ENCODE data around the gene CPNE7. TPM values are rescaled to one million over a fixed set of nuclear protein-coding genes. Genes with fewer than 3 reads are reported as not detected.

CPNE7 gene
- total and polyA plus RNA-seq, 9 of the 15 experiments (the other 6 are each of a cell fraction or from before 2014, with no cell fraction given) = 0.30 to 73.4 (median 32.7) TPM

DNA sequence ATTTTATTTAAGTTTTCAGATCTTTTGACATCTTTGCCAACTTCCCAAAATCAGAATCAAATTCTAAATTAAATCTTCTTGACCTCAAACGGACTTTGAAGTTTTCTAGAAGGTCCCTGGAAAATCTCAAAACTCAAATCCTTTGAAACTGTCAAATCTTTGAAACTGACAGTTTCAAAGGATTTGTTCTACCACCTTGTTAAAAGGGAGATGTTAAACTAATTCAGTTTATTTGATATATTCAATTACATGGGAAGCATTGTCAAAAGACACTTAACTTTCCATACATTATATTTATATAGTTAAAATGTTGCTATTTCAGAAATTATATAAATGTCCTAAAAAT, 34.5 kb downstream of the CPNE7 start:
- no peaks in the 10 kb centered on the region for H3K27me3 ChIP-seq (ENCODE audit: control insufficient read depth in 2 of 2, insufficient read depth in 2 of 2, low read length in 2 of 2)
- H3K27ac ChIP-seq (ENCODE audit: extremely low read depth, low read depth, low read length) = no peak overlapping the region
- no peak overlapping the region for H3K9ac ChIP-seq (ENCODE audit: insufficient read depth in 1 of 2, low read depth in 2 of 2, low read length in 2 of 2)
- ChIA-PET CTCF (ENCODE audit: low intra/inter-chr PET ratio) (no interaction called here), POLR2A (no interaction called here)
- intact Hi-C loops (cut with micrococcal nuclease) = no loop called here
- in situ Hi-C loops (cut with MboI) = no loop called here
- no peaks in the 10 kb centered on the region for H3K9me3 ChIP-seq (replicated peaks; ENCODE audit: control insufficient read depth, insufficient read depth, low read depth, low read length)
- no peaks in the 10 kb centered on the region for H4K20me1 ChIP-seq (replicated peaks; ENCODE audit: control insufficient read depth, insufficient read depth, low read length)
- no peak overlapping the region for H3K4me2 ChIP-seq (ENCODE audit: insufficient read depth, low read length)
- peak overlapping the region; percentile 86 for H2AFZ ChIP-seq (ENCODE audit: low read depth, low read length)
- H3K4me1 ChIP-seq (replicated peaks in 1 of 2; ENCODE audit: control insufficient read depth in 2 of 2, insufficient read depth in 2 of 2, low read length in 2 of 2) = peaks cover 19 to 53% of the 10 kb centered on the region in 2 experiments; a peak in 4 of 5 replicates
- H3K36me3 ChIP-seq (ENCODE audit: control insufficient read depth, insufficient read depth, low read length) = no peaks in the 10 kb centered on the region
- WGBS (ENCODE audit: insufficient coverage, low coverage, missing lambda C conversion rate) = 16% methylated on average over 1 of the region's 1 CpG
- FAIRE-seq (no peak), ATAC-seq (no peak), DNase-seq (ENCODE audit: extremely low read depth in 1 of 4, low spot score in 3 of 4) (no peak)
- H3K9me1 ChIP-seq (ENCODE audit: control insufficient read depth, insufficient read depth, low read length) = no peaks in the 10 kb centered on the region
- no peaks in the 10 kb centered on the region for H3K79me2 ChIP-seq (ENCODE audit: control insufficient read depth, insufficient read depth, low read length)
- no TSS peak for BruUV-seq (replicated peaks)
- no peak overlapping the region for H3K4me3 ChIP-seq
- TF ChIP-seq MCM2 (IDR thresholded peaks at IDR 0.05; ENCODE audit: low read depth) (no peak), ZNF696 (CRISPR knock-in tag; conservative IDR thresholded peaks at IDR 0.05) (no peak), CHD2 (IDR thresholded peaks at IDR 0.05; ENCODE audit: low read depth, low read length) (no peak), ILK (tag; IDR thresholded peaks at IDR 0.05; ENCODE audit: borderline replicate concordance, low read depth) (no peak), NEUROD1 (IDR thresholded peaks at IDR 0.05; ENCODE audit: borderline replicate concordance, low read depth, low read length, partially characterized antibody) (no peak), GATAD2B (IDR thresholded peaks at IDR 0.05; ENCODE audit: borderline replicate concordance) (0 out of 2 replicates have a peak, but pooled peaks have one; percentile 19), SMC3 (conservative IDR thresholded peaks at IDR 0.05; ENCODE audit: insufficient read depth, low read depth, low read length) (no peak), NBN (IDR thresholded peaks at IDR 0.05; ENCODE audit: low read depth) (no peak), ZBTB40 (IDR thresholded peaks at IDR 0.05) (0 out of 2 replicates have a peak, but pooled peaks have one; percentile 1), ZBTB40 (CRISPR knock-in tag; IDR thresholded peaks at IDR 0.05) (no peak), ATF1 (CRISPR knock-in tag; IDR thresholded peaks at IDR 0.05) (no peak), ATF1 (tag; IDR thresholded peaks at IDR 0.05) (no peak), ZNF766 (CRISPR knock-in tag; conservative IDR thresholded peaks at IDR 0.05) (no peak), KLF13 (tag; IDR thresholded peaks at IDR 0.05; ENCODE audit: borderline replicate concordance, low read depth) (no peak), FOXM1 (IDR thresholded peaks at IDR 0.05; ENCODE audit: low read depth) (no peak), FOXM1 (CRISPR knock-in tag; IDR thresholded peaks at IDR 0.05; ENCODE audit: low read depth) (no peak)

All from K562 (cell line).